Measurements from ENCODE around the gene FOXB2.

The FOXB2 gene

GRCh38 chr9:76988941-76989340 is 30.5 kb upstream of the FOXB2 start:
- no peak for ATAC-seq
- TF ChIP-seq OSR1 (CRISPR knock-in tag; IDR thresholded peaks at IDR 0.05) (no peak), BACH2 (CRISPR knock-in tag; IDR thresholded peaks at IDR 0.05; ENCODE audit: borderline replicate concordance) (no peak), TOX (CRISPR knock-in tag; IDR thresholded peaks at IDR 0.05; ENCODE audit: borderline replicate concordance) (no peak), POU6F1 (CRISPR knock-in tag; IDR thresholded peaks at IDR 0.05; ENCODE audit: borderline replicate concordance, low read depth) (no peak), ISL1 (CRISPR knock-in tag; IDR thresholded peaks at IDR 0.05) (no peak), PATZ1 (CRISPR knock-in tag; IDR thresholded peaks at IDR 0.05; ENCODE audit: borderline replicate concordance) (no peak), RARB (CRISPR knock-in tag; IDR thresholded peaks at IDR 0.05) (no peak), ZNF8 (CRISPR knock-in tag; IDR thresholded peaks at IDR 0.05) (no peak), ZNF565 (CRISPR knock-in tag; conservative IDR thresholded peaks at IDR 0.05; ENCODE audit: low read depth) (no peak), ZFP30 (CRISPR knock-in tag; IDR thresholded peaks at IDR 0.05) (no peak), TCF4 (CRISPR knock-in tag; IDR thresholded peaks at IDR 0.05; ENCODE audit: borderline replicate concordance) (no peak), GLIS3 (CRISPR knock-in tag; IDR thresholded peaks at IDR 0.05) (no peak), ZFP3 (CRISPR knock-in tag; IDR thresholded peaks at IDR 0.05) (no peak)

- no peak for ATAC-seq
- no peak for TF ChIP-seq OSR1 (CRISPR knock-in tag; IDR thresholded peaks at IDR 0.05)
- no peak for TF ChIP-seq CSRNP3 (CRISPR knock-in tag; IDR thresholded peaks at IDR 0.05)
- no peak for TF ChIP-seq RARB (CRISPR knock-in tag; IDR thresholded peaks at IDR 0.05)
- TF ChIP-seq CREB5 (CRISPR knock-in tag; IDR thresholded peaks at IDR 0.05; ENCODE audit: low read depth): no peak
- TF ChIP-seq PPARA (CRISPR knock-in tag; IDR thresholded peaks at IDR 0.05; ENCODE audit: borderline replicate concordance): no peak
- TF ChIP-seq ESRRG (CRISPR knock-in tag; IDR thresholded peaks at IDR 0.05): no peak
- no peak for TF ChIP-seq TSHZ2 (CRISPR knock-in tag; IDR thresholded peaks at IDR 0.05)
- TF ChIP-seq PATZ1 (CRISPR knock-in tag; IDR thresholded peaks at IDR 0.05; ENCODE audit: borderline replicate concordance): no peak
- no peak for TF ChIP-seq TOX (CRISPR knock-in tag; IDR thresholded peaks at IDR 0.05; ENCODE audit: borderline replicate concordance)
- no peak for TF ChIP-seq ZC3H10 (CRISPR knock-in tag; IDR thresholded peaks at IDR 0.05)
- no peak for TF ChIP-seq ZNF70 (CRISPR knock-in tag; IDR thresholded peaks at IDR 0.05)
- no peak for TF ChIP-seq POU6F1 (CRISPR knock-in tag; IDR thresholded peaks at IDR 0.05; ENCODE audit: borderline replicate concordance, low read depth)
- TF ChIP-seq ZFP3 (CRISPR knock-in tag; IDR thresholded peaks at IDR 0.05): no peak
- no peak for TF ChIP-seq ARNTL (CRISPR knock-in tag; IDR thresholded peaks at IDR 0.05; ENCODE audit: borderline replicate concordance, low read depth)
- TF ChIP-seq BACH2 (CRISPR knock-in tag; IDR thresholded peaks at IDR 0.05; ENCODE audit: borderline replicate concordance): no peak
- TF ChIP-seq TCF4 (CRISPR knock-in tag; IDR thresholded peaks at IDR 0.05; ENCODE audit: borderline replicate concordance): no peak
- TF ChIP-seq ISL1 (CRISPR knock-in tag; IDR thresholded peaks at IDR 0.05): no peak
These were observed 30.0 kb upstream of the FOXB2 start for GRCh38 chr9:76989501-76989900.
